Measurements from ENCODE around the gene EXOC2.

The EXOC2 gene

GRCh38 chr6:443621-444159 lies 249.2 kb downstream of the EXOC2 start:
- Histone ChIP-seq H3K9ac (ENCODE audit: low read length) (no peak overlapping the region), H3K9me2 (ENCODE audit: low read depth, low read length) (no peaks in the 10 kb centered on the region), H4K20me1 (ENCODE audit: insufficient read depth, low read length) (no peaks in the 10 kb centered on the region), H3K4me3 (ENCODE audit: low read depth, low read length, poor library complexity, severe bottlenecking) (no peak overlapping the region), H3K27ac (ENCODE audit: low read depth, low read length, poor library complexity, severe bottlenecking) (no peak overlapping the region), H3K4me2 (ENCODE audit: low read length) (no peak overlapping the region), H3K36me3 (ENCODE audit: insufficient read depth, low read length) (no peaks in the 10 kb centered on the region), H2AFZ (ENCODE audit: low read length) (no peak overlapping the region), H3K79me2 (ENCODE audit: insufficient read depth, low read length) (no peaks in the 10 kb centered on the region), H3K4me1 (ENCODE audit: insufficient read depth, low read length, severe bottlenecking) (peaks cover 17% of the 10 kb centered on the region), H3K27me3 (ENCODE audit: insufficient read depth, low read length) (peaks cover 4% of the 10 kb centered on the region; the same call in 1 of the 2 replicates), H3K9me3 (ENCODE audit: low read length) (no peaks in the 10 kb centered on the region), H3F3A (ENCODE audit: insufficient read depth, low read length) (no peaks in the 10 kb centered on the region)
- TF ChIP-seq EZH2 (IDR thresholded peaks at IDR 0.05; ENCODE audit: borderline replicate concordance, low read length) = no peak
- TF ChIP-seq, protein P1, sequence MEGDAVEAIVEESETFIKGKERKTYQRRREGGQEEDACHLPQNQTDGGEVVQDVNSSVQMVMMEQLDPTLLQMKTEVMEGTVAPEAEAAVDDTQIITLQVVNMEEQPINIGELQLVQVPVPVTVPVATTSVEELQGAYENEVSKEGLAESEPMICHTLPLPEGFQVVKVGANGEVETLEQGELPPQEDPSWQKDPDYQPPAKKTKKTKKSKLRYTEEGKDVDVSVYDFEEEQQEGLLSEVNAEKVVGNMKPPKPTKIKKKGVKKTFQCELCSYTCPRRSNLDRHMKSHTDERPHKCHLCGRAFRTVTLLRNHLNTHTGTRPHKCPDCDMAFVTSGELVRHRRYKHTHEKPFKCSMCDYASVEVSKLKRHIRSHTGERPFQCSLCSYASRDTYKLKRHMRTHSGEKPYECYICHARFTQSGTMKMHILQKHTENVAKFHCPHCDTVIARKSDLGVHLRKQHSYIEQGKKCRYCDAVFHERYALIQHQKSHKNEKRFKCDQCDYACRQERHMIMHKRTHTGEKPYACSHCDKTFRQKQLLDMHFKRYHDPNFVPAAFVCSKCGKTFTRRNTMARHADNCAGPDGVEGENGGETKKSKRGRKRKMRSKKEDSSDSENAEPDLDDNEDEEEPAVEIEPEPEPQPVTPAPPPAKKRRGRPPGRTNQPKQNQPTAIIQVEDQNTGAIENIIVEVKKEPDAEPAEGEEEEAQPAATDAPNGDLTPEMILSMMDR (IDR thresholded peaks at IDR 0.05; ENCODE audit: low read length) = no peak

DNA sequence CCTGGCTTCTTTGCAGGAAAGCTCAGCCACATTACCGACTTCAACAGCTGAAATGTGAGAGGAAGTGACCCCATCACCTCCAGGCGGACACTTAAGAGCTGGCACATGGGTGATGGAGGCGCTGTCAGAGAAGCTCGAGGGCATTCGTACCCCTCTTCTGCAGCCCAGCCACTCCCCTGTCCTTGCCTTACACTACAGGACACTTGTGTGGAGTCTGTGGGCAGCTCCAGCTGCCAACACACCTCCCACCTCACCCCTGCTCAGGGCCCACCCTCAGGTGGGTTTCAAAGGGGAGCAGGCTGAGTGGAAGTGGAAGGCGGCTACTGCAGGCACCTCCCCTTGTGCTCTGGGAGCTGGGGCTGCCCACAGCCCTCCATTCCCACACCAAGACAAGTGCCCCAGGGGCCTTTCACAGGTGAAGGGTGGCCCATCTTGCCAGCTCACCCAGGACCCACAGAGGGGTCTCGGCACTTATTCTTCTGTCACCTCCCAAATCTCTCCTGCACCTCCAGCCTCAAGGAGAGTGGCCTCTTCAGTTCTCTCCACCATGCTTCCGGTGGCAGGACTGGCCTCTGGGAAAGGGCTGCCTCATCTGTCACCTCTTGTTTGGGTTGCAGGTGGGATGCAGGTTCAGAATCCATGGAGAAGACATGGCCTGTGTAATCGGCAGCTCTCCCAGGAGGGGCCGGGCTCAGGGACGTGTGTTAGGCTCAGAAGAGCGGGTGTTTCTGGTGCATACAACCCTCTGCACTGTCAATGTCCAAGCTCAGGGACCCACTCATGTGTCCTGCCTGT lies 251.6 kb downstream of the EXOC2 start:
- Histone ChIP-seq H3K9me3 (ENCODE audit: low read length) (no peaks in the 10 kb centered on the region), H3K4me2 (ENCODE audit: low read length) (no peak overlapping the region), H3K27ac (ENCODE audit: low read depth, low read length, poor library complexity, severe bottlenecking) (no peak overlapping the region), H3K9me2 (ENCODE audit: low read depth, low read length) (no peaks in the 10 kb centered on the region), H3K4me1 (ENCODE audit: insufficient read depth, low read length, severe bottlenecking) (no peaks in the 10 kb centered on the region), H3K27me3 (ENCODE audit: insufficient read depth, low read length) (peaks cover 4% of the 10 kb centered on the region; the same call in 1 of the 2 replicates), H3K79me2 (ENCODE audit: insufficient read depth, low read length) (no peaks in the 10 kb centered on the region), H3K4me3 (ENCODE audit: low read depth, low read length, poor library complexity, severe bottlenecking) (no peak overlapping the region), H2AFZ (ENCODE audit: low read length) (no peak overlapping the region), H4K20me1 (ENCODE audit: insufficient read depth, low read length) (no peaks in the 10 kb centered on the region), H3K36me3 (ENCODE audit: insufficient read depth, low read length) (no peaks in the 10 kb centered on the region), H3K9ac (ENCODE audit: low read length) (no peak overlapping the region), H3F3A (ENCODE audit: insufficient read depth, low read length) (no peaks in the 10 kb centered on the region)
- TF ChIP-seq EZH2 (IDR thresholded peaks at IDR 0.05; ENCODE audit: borderline replicate concordance, low read length) = no peak
- TF ChIP-seq, protein P1 (IDR thresholded peaks at IDR 0.05; ENCODE audit: low read length) = no peak

- H3K4me3 ChIP-seq (ENCODE audit: low read depth, low read length, poor library complexity, severe bottlenecking) = no peak overlapping the region
- H3K79me2 ChIP-seq (ENCODE audit: insufficient read depth, low read length) = no peaks in the 10 kb centered on the region
- H3K36me3 ChIP-seq (ENCODE audit: insufficient read depth, low read length) = no peaks in the 10 kb centered on the region
- H2AFZ ChIP-seq (ENCODE audit: low read length) = no peak overlapping the region
- no peak for TF ChIP-seq EZH2 (IDR thresholded peaks at IDR 0.05; ENCODE audit: borderline replicate concordance, low read length)
- TF ChIP-seq, protein P1 (IDR thresholded peaks at IDR 0.05; ENCODE audit: low read length) = no peak
- H3K4me2 ChIP-seq (ENCODE audit: low read length) = no peak overlapping the region
- peaks cover 4% of the 10 kb centered on the region; the same call in 1 of the 2 replicates for H3K27me3 ChIP-seq (ENCODE audit: insufficient read depth, low read length)
- no peak overlapping the region for H3K27ac ChIP-seq (ENCODE audit: low read depth, low read length, poor library complexity, severe bottlenecking)
- H3F3A ChIP-seq (ENCODE audit: insufficient read depth, low read length) = no peaks in the 10 kb centered on the region
- no peaks in the 10 kb centered on the region for H3K9me3 ChIP-seq (ENCODE audit: low read length)
- no peak overlapping the region for H3K9ac ChIP-seq (ENCODE audit: low read length)
- H3K9me2 ChIP-seq (ENCODE audit: low read depth, low read length) = no peaks in the 10 kb centered on the region
- H4K20me1 ChIP-seq (ENCODE audit: insufficient read depth, low read length) = no peaks in the 10 kb centered on the region
- no peaks in the 10 kb centered on the region for H3K4me1 ChIP-seq (ENCODE audit: insufficient read depth, low read length, severe bottlenecking)
Measured at GRCh38 chr6:439641-440167, 253.2 kb downstream of the EXOC2 start.

Measured in OCI-LY1 (cell line).